Measurements from ENCODE around the gene PGBD5.

DNA sequence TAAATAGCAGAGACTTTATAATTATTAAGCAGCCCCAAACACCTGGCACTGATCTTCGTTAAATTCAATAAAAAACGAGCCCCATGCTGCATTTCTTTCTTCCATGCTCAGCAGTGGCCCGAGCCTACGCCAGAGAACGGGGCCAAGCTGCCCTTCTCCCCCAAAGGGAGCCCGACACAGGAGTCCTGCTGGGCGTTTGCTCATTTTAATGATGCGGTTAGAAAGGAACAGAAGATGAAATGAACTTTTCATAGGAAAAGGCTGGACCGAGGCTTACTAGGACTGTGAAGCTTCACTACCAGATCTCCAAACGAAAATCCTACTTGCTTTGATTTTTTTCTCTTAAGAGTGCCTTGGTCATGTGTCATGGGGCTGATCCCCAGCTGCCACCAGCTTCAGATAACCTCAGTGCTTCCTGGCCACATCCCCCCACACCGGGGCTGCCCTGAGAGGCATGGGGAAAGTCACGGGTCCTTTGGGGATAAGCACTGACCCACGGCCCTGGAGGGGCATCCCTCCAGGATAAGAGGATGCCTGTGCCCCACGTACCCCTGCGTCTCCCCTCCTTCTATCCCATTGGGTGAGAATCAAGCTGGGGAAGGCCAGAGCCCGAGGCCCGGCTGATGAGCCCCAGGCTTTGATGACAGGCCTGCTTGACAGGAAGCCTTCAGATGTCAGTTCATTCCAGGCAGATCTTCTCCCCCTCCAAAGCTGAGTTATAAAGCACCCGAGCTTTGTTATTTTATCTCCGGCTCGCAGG lies 34.2 kb downstream of the PGBD5 start:
- TF ChIP-seq, protein P1, sequence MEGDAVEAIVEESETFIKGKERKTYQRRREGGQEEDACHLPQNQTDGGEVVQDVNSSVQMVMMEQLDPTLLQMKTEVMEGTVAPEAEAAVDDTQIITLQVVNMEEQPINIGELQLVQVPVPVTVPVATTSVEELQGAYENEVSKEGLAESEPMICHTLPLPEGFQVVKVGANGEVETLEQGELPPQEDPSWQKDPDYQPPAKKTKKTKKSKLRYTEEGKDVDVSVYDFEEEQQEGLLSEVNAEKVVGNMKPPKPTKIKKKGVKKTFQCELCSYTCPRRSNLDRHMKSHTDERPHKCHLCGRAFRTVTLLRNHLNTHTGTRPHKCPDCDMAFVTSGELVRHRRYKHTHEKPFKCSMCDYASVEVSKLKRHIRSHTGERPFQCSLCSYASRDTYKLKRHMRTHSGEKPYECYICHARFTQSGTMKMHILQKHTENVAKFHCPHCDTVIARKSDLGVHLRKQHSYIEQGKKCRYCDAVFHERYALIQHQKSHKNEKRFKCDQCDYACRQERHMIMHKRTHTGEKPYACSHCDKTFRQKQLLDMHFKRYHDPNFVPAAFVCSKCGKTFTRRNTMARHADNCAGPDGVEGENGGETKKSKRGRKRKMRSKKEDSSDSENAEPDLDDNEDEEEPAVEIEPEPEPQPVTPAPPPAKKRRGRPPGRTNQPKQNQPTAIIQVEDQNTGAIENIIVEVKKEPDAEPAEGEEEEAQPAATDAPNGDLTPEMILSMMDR (IDR thresholded peaks at IDR 0.05; ENCODE audit: poor library complexity): no peak
- TF ChIP-seq EZH2phosphoT487 (IDR thresholded peaks at IDR 0.05; ENCODE audit: low read depth, severe bottlenecking, unreplicated experiment) (no peak), EZH2 (IDR thresholded peaks at IDR 0.05; ENCODE audit: borderline replicate concordance) (no peak)
